ENCODE measurements around the gene FAF1.

FAF1 gene

DNA sequence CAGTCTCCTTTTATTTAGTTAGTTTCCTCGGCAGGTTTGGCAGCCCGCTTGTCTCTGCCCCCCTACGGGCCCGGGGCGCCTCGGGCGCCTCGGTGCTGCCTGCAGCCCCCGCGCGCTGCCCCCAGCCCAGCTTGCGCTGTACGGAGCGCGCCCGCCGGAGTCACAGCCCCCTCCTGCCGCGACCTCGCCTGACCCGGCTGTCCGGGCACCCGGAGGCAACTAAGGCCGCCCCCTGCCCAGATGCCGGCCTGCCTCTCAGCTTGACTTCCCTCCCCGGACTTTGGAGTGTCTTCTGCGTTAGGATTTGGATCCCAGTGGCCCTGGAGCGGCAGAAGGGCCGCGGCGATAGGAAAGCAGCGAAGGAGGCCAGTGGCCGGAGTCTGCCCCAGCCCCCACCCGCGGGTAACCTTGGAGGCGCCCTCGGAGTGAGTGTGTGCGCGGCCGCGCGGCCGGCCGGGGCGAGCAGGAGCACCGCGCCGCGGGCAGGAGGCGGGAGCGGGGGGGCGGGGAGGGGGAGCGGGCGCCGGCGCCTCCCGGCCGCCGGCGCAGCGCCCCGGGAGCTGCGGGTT is 17.6 kb upstream of the FAF1 start:
- H3K36me3 ChIP-seq (ENCODE audit: insufficient read depth, low read length), result no peaks in the 10 kb centered on the region
- peak overlapping the region; percentile 96 for H3K4me3 ChIP-seq (ENCODE audit: low read length)
- H3K9me3 ChIP-seq (replicated peaks; ENCODE audit: low read length), result no peaks in the 10 kb centered on the region
- H3K4me2 ChIP-seq (ENCODE audit: low read length), result peak overlapping the region; percentile 98
- H3K4me1 ChIP-seq (ENCODE audit: control insufficient read depth, insufficient read depth, low read length), result peaks cover 36% of the 10 kb centered on the region
- H3K9ac ChIP-seq (ENCODE audit: low read depth, low read length), result peak overlapping the region; percentile 99
- H3K27me3 ChIP-seq (ENCODE audit: control insufficient read depth, insufficient read depth, low read length), result no peaks in the 10 kb centered on the region

DNA sequence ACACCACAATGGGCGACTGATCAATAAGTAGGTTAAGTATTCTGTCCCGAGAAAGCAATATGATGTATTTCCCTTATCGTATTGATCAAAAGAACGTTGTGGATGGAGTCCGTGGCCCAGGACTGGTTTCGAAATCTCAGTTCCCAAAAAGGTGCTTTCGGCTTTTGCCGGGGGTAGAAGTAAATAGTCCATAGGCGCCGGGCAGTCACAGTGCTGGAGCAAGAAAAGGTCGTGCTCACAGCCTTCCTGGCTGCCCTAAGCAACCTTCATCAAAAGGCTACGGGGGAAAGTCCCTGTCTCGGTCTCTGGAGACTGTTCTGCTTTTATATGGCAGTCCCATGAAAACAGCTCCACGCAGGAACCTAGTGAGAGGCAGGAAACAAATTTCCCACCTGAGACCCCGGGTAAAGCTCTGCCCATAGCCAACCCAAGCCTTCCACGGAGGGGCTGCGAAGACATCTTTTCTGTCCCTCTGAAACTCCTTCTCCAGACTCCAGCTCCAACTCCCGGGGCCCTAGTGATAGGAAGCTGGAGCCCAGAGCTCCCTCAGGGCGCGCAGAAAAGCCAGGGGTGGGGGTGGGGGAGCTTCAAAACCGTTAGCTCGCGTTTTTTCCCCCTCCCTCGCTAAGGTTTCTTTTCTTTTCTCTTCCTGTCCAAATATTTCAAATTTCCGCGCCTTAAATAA is 17.0 kb upstream of the FAF1 start:
- H3K9ac ChIP-seq (ENCODE audit: low read depth, low read length), result peak overlapping the region; percentile 99
- H3K4me3 ChIP-seq (ENCODE audit: low read length), result peak overlapping the region; percentile 96
- peaks cover 36% of the 10 kb centered on the region for H3K4me1 ChIP-seq (ENCODE audit: control insufficient read depth, insufficient read depth, low read length)
- no peaks in the 10 kb centered on the region for H3K9me3 ChIP-seq (replicated peaks; ENCODE audit: low read length)
- H3K27me3 ChIP-seq (ENCODE audit: control insufficient read depth, insufficient read depth, low read length), result no peaks in the 10 kb centered on the region
- H3K36me3 ChIP-seq (ENCODE audit: insufficient read depth, low read length), result no peaks in the 10 kb centered on the region
- H3K4me2 ChIP-seq (ENCODE audit: low read length), result peak overlapping the region; percentile 98

DNA sequence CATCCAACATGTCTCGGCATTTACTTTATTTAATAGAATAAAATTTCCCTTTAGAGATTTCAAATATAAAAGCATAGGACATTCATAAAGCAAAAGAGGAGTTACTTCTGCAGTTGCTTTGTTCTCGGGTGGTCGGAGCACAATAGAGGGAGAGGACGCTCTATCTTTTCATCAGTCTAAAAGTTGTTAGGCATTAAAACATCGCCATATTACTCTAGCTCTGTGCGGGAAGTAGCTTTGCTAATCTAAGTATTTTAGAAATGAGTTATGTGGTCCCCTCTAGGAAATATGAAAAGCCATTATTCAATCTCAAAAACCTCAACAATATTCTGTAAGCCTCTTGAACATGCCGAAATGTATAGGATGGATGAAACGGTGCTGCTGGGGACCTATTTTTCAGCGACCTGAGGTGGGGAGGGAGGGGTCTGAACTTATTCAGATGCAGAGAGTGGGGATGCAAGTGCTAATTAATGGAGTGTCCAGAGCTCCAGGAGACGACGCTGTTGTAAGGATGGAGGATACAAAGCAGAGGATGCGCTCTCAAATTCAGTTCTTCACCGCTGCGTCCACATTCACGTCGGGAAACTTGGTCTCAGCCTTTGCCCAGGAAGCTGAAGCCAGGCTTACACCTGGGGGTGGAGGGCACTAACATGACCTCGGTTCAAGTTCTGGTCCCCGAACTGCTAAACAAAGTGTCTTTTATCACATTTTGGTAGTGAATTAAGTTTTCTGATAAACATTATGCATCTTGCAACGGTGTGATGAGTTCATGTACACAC is 16.2 kb upstream of the FAF1 start:
- no peaks in the 10 kb centered on the region for H3K9me3 ChIP-seq (replicated peaks; ENCODE audit: low read length)
- no peaks in the 10 kb centered on the region for H3K36me3 ChIP-seq (ENCODE audit: insufficient read depth, low read length)
- peak overlapping the region; percentile 98 for H3K4me2 ChIP-seq (ENCODE audit: low read length)
- H3K4me1 ChIP-seq (ENCODE audit: control insufficient read depth, insufficient read depth, low read length), result peaks cover 30% of the 10 kb centered on the region
- H3K27me3 ChIP-seq (ENCODE audit: control insufficient read depth, insufficient read depth, low read length), result no peaks in the 10 kb centered on the region
- peak overlapping the region; percentile 99 for H3K9ac ChIP-seq (ENCODE audit: low read depth, low read length)
- peak overlapping the region; percentile 96 for H3K4me3 ChIP-seq (ENCODE audit: low read length)

DNA sequence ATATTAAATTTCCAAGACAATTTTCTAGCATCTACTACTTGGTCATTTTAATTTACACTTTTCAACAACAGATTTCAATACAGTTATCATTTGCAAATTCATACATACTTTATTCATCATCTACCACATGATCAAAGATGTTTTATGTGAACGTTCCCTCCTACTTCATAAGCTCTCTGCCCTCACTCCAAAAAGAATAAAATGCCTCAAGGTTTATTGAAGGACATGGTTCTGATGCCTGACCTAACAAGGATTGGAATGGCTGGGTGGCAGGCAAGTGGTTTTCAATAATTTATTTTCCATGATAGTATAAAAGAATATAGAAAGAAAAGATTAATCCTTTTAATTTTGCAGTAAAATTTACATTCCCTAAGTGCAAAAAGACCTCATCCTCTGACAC is 15.4 kb upstream of the FAF1 start:
- Histone ChIP-seq H3K36me3 (ENCODE audit: insufficient read depth, low read length) (no peaks in the 10 kb centered on the region), H3K9ac (ENCODE audit: low read depth, low read length) (peak overlapping the region; percentile 99), H3K27me3 (ENCODE audit: control insufficient read depth, insufficient read depth, low read length) (no peaks in the 10 kb centered on the region), H3K4me3 (ENCODE audit: low read length) (no peak overlapping the region), H3K4me2 (ENCODE audit: low read length) (no peak overlapping the region), H3K4me1 (ENCODE audit: control insufficient read depth, insufficient read depth, low read length) (peaks cover 26% of the 10 kb centered on the region), H3K9me3 (replicated peaks; ENCODE audit: low read length) (no peaks in the 10 kb centered on the region)

DNA sequence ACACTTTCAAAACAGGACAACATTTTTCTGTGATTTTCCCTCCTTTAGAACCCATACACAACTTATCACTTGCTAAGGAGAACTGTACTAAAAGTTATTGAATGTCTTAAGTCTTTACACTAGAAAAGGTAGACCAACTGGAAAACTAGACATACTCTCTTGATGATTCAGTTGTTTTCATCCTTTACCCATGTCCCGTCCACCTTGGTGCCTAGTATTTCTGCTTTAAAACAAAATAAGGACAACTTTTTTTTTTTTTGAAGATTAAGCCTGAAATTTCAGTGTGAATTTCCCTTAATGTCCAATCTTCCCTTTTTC is 14.5 kb upstream of the FAF1 start:
- Histone ChIP-seq H3K9me3 (replicated peaks; ENCODE audit: low read length) (no peaks in the 10 kb centered on the region), H3K9ac (ENCODE audit: low read depth, low read length) (peak overlapping the region; percentile 54), H3K36me3 (ENCODE audit: insufficient read depth, low read length) (no peaks in the 10 kb centered on the region), H3K4me1 (ENCODE audit: control insufficient read depth, insufficient read depth, low read length) (peaks cover 26% of the 10 kb centered on the region), H3K4me2 (ENCODE audit: low read length) (peak overlapping the region; percentile 97), H3K27me3 (ENCODE audit: control insufficient read depth, insufficient read depth, low read length) (no peaks in the 10 kb centered on the region), H3K4me3 (ENCODE audit: low read length) (peak overlapping the region; percentile 19)

DNA sequence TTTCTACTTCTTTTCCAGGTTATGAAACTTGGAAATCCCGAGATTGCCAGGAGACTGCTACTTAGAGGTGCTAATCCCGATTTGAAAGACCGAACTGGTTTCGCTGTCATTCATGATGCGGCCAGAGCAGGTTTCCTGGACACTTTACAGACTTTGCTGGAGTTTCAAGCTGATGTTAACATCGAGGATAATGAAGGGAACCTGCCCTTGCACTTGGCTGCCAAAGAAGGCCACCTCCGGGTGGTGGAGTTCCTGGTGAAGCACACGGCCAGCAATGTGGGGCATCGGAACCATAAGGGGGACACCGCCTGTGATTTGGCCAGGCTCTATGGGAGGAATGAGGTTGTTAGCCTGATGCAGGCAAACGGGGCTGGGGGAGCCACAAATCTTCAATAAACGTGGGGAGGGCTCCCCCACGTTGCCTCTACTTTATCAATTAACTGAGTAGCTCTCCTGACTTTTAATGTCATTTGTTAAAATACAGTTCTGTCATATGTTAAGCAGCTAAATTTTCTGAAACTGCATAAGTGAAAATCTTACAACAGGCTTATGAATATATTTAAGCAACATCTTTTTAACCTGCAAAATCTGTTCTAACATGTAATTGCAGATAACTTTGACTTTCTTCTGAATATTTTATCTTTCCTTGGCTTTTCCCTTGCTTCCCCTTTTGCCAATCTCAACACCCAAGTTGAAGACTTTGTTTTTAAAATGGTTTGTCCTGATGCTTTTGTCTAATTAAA is 14.0 kb upstream of the FAF1 start:
- Histone ChIP-seq H3K27me3 (ENCODE audit: control insufficient read depth, insufficient read depth, low read length) (no peaks in the 10 kb centered on the region), H3K9ac (ENCODE audit: low read depth, low read length) (peak overlapping the region; percentile 54)

DNA sequence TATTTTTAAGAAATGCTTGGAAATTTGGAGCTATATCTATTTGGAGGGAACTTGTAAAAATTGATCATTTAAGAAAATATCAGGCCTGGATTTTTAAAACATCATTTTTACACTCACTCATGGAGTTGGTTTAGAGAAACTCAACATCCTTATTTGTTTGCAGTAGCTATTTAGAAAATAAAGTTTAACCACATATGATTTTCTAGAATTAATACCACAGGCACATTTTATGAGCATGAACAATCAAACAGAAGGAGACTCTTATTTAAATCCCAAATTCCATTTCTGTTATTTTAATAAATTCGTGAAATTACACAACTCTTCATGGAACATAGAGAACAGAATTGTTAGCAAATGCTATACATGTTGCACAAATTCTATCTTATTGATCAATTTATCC is 13.2 kb upstream of the FAF1 start:
- peaks cover 26% of the 10 kb centered on the region for H3K4me1 ChIP-seq (ENCODE audit: control insufficient read depth, insufficient read depth, low read length)
- peak overlapping the region; percentile 97 for H3K4me2 ChIP-seq (ENCODE audit: low read length)
- H3K36me3 ChIP-seq (ENCODE audit: insufficient read depth, low read length), result no peaks in the 10 kb centered on the region
- no peaks in the 10 kb centered on the region for H3K27me3 ChIP-seq (ENCODE audit: control insufficient read depth, insufficient read depth, low read length)
- H3K9me3 ChIP-seq (replicated peaks; ENCODE audit: low read length), result no peaks in the 10 kb centered on the region
- H3K9ac ChIP-seq (ENCODE audit: low read depth, low read length), result peak overlapping the region; percentile 91
- peak overlapping the region; percentile 87 for H3K4me3 ChIP-seq (ENCODE audit: low read length)

More for the DNA sequence above, 14.0 kb upstream of the FAF1 start:
- peak overlapping the region; percentile 97 for H3K4me2 ChIP-seq (ENCODE audit: low read length)
- peaks cover 26% of the 10 kb centered on the region for H3K4me1 ChIP-seq (ENCODE audit: control insufficient read depth, insufficient read depth, low read length)
- H3K4me3 ChIP-seq (ENCODE audit: low read length), result peak overlapping the region; percentile 52
- H3K9me3 ChIP-seq (replicated peaks; ENCODE audit: low read length), result no peaks in the 10 kb centered on the region
- H3K36me3 ChIP-seq (ENCODE audit: insufficient read depth, low read length), result no peaks in the 10 kb centered on the region

DNA sequence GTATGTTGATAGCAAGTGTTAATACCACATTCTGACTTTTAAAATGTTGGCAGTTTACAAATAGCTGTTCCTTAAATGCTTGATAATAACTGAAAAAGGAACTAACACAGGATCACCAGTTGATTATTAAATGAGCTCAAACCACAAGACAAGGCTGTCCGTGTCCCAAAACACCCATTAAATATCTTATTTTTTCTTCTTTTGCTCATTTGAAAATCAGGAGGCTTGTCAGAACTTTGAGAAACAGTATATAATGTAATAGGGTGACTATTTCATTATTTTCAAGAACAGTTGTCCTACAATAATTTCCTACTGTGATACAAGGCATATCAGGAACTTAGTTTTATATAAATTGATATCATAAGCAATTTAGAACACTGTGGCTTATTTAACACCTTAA is 12.7 kb upstream of the FAF1 start:
- Histone ChIP-seq H3K4me2 (ENCODE audit: low read length) (peak overlapping the region; percentile 97), H3K4me1 (ENCODE audit: control insufficient read depth, insufficient read depth, low read length) (peaks cover 26% of the 10 kb centered on the region), H3K36me3 (ENCODE audit: insufficient read depth, low read length) (no peaks in the 10 kb centered on the region), H3K27me3 (ENCODE audit: control insufficient read depth, insufficient read depth, low read length) (no peaks in the 10 kb centered on the region), H3K9me3 (replicated peaks; ENCODE audit: low read length) (no peaks in the 10 kb centered on the region), H3K4me3 (ENCODE audit: low read length) (peak overlapping the region; percentile 87), H3K9ac (ENCODE audit: low read depth, low read length) (peak overlapping the region; percentile 91)

DNA sequence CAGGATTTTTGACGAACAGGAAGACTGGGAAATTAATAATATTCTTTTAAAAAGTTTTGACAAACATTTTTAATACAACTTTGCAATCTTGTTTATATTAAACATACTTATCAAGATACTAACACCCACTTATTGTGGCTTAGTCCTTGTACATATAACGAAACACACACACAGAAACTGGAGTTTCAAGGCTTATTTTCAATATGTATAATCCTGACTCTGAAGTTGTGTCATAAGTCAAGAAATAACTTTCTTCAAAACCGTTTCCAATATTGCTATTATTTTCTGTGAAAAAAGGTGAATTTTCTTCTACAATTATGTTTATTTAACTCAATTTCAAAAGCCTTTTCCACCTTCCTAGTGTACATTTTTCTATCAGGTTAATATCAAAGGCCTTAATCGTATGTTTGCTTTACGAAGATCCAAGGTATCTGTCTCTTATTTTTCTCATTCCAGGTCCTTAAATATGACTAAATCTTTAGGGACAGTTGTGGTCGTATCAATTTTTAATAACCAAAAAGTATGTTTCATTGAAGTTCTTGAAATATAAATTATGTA is 11.8 kb upstream of the FAF1 start:
- H3K36me3 ChIP-seq (ENCODE audit: insufficient read depth, low read length), result no peaks in the 10 kb centered on the region
- peak overlapping the region; percentile 91 for H3K9ac ChIP-seq (ENCODE audit: low read depth, low read length)
- H3K4me1 ChIP-seq (ENCODE audit: control insufficient read depth, insufficient read depth, low read length), result peaks cover 28% of the 10 kb centered on the region
- H3K9me3 ChIP-seq (replicated peaks; ENCODE audit: low read length), result no peaks in the 10 kb centered on the region
- peak overlapping the region; percentile 97 for H3K4me2 ChIP-seq (ENCODE audit: low read length)
- H3K27me3 ChIP-seq (ENCODE audit: control insufficient read depth, insufficient read depth, low read length), result no peaks in the 10 kb centered on the region
- H3K4me3 ChIP-seq (ENCODE audit: low read length), result peak overlapping the region; percentile 87

DNA sequence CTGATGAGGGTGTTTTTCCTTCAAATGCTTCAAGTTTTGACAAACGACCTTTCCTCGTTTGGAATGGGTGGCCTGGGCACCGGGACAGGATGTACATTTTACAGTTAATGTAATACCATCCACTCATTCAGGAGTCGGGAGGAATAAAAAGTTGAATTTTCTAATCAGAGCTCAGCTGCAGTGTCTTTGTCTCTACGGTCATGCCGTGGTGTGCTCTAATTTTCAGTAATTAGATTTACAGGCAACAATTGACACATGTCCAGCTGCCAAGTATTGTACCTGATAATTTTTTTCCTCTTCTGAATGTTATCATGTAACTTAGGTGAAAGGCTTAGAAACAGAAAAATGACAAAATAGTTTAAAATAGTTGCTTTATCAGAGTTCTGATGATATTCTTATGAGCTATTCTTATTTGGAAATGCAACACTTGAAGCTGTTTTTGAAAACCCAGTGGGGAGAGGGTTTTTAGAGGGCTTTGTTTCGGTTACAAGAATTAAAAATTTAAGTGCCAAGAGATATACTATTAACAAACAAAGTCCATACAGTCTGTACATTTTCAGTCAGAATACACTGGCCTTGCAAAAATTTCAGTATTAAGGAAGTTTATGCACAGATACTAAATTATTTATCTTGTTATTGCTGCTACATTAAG is 11.0 kb upstream of the FAF1 start:
- Histone ChIP-seq H3K4me2 (ENCODE audit: low read length) (peak overlapping the region; percentile 97), H3K27me3 (ENCODE audit: control insufficient read depth, insufficient read depth, low read length) (no peaks in the 10 kb centered on the region), H3K4me1 (ENCODE audit: control insufficient read depth, insufficient read depth, low read length) (peaks cover 22% of the 10 kb centered on the region), H3K4me3 (ENCODE audit: low read length) (peak overlapping the region; percentile 87), H3K9me3 (replicated peaks; ENCODE audit: low read length) (no peaks in the 10 kb centered on the region), H3K36me3 (ENCODE audit: insufficient read depth, low read length) (no peaks in the 10 kb centered on the region), H3K9ac (ENCODE audit: low read depth, low read length) (peak overlapping the region; percentile 91)

DNA sequence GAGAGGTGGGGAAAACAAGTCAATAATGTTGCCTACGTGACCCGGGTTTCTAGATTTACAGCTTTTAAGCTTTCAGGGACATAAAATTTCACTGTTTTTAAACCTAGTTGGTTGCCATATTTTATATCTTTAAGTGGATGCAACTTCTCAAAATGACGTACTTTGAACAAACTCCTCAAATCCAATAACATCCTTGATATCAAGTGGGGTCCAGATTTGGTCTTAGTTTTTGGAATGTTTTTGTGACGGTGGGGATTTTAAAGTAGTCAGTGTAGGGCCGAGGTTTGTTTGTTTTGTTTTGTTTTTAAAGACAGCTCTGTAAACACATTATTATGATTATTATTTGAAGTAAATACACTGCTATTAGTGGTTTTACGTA is 10.4 kb upstream of the FAF1 start:
- Histone ChIP-seq H3K4me2 (ENCODE audit: low read length) (peak overlapping the region; percentile 97), H3K9ac (ENCODE audit: low read depth, low read length) (peak overlapping the region; percentile 91), H3K9me3 (replicated peaks; ENCODE audit: low read length) (no peaks in the 10 kb centered on the region), H3K4me1 (ENCODE audit: control insufficient read depth, insufficient read depth, low read length) (peaks cover 20% of the 10 kb centered on the region), H3K36me3 (ENCODE audit: insufficient read depth, low read length) (no peaks in the 10 kb centered on the region), H3K27me3 (ENCODE audit: control insufficient read depth, insufficient read depth, low read length) (no peaks in the 10 kb centered on the region), H3K4me3 (ENCODE audit: low read length) (peak overlapping the region; percentile 87)
